DOHH2 (cell line): Measurements from ENCODE around the gene PRIM2.
"Not testable (repeated sequence)": the region's sequence is repeated elsewhere in the genome, so short reads cannot be mapped to it uniquely, and the experiment has no call there.

Experiments
- H3F3A ChIP-seq: fragments of 200-600 bp; sonication (generic), shearing (Covaris generic); 2 replicates; pipeline ENCODE4 v1.6.0; 2016; ENCODE audit warnings: antibody characterized with exemption, mild to moderate bottlenecking; ENCODE audit not compliant: control insufficient read depth, insufficient read depth
- H3K27ac ChIP-seq: fragments of 200-600 bp; sonication (generic); 2 replicates; pipeline ENCODE4 v1.5.1; 2014; ENCODE audit warnings: low read depth, mild to moderate bottlenecking, low read length, moderate library complexity
- H3K27me3 ChIP-seq: fragments of 200-600 bp; sonication (generic); 2 replicates; pipeline ENCODE4 v1.6.1; 2014; ENCODE audit warnings: mild to moderate bottlenecking, low read length, mixed read lengths; ENCODE audit not compliant: control insufficient read depth
- H3K36me3 ChIP-seq: fragments of 200-600 bp; sonication (generic); 2 replicates; pipeline ENCODE4 v1.6.1; 2014; ENCODE audit warnings: mild to moderate bottlenecking, low read length, moderate library complexity, mixed read lengths; ENCODE audit not compliant: control insufficient read depth
- H3K4me1 ChIP-seq: fragments of 200-600 bp; sonication (generic); 2 replicates; pipeline ENCODE4 v1.6.1; 2014; ENCODE audit warnings: mild to moderate bottlenecking, low read length, mixed read lengths; ENCODE audit not compliant: control insufficient read depth
- H3K4me2 ChIP-seq: fragments of 200-600 bp; sonication (generic); 2 replicates; pipeline ENCODE4 v1.6.0; 2014; ENCODE audit warnings: mild to moderate bottlenecking, low read length, moderate library complexity
- H3K4me3 ChIP-seq: fragments of 200-600 bp; sonication (generic); 2 replicates; pipeline ENCODE4 v1.5.1; 2014; ENCODE audit warnings: mild to moderate bottlenecking, low read length, mixed read lengths
- H3K79me2 ChIP-seq: fragments of 200-600 bp; sonication (generic); 2 replicates; pipeline ENCODE4 v1.6.1; 2014; ENCODE audit warnings: mild to moderate bottlenecking, low read length, mixed read lengths; ENCODE audit not compliant: control insufficient read depth
- H3K9me2 ChIP-seq: fragments of 200-600 bp; sonication (generic); replicated peaks from 2 replicates; pipeline ENCODE4 v1.6.1; 2014; ENCODE audit warnings: mild to moderate bottlenecking, low read length, mixed read lengths; ENCODE audit not compliant: control insufficient read depth
- H3K9me3 ChIP-seq: fragments of 200-600 bp; sonication (generic); 2 replicates; pipeline ENCODE4 v1.6.1; 2014; ENCODE audit warnings: antibody characterized with exemption, low read length, mixed read lengths; ENCODE audit not compliant: control insufficient read depth, insufficient read depth
- H4K20me1 ChIP-seq: fragments of 200-600 bp; sonication (generic); 2 replicates; pipeline ENCODE4 v1.6.0; 2014; ENCODE audit warnings: low read depth, mild to moderate bottlenecking, antibody characterized with exemption, low read length, moderate library complexity; ENCODE audit not compliant: control insufficient read depth, insufficient read depth
- CTCF ChIP-seq: fragments of 200-600 bp; sonication (generic); IDR thresholded peaks from one replicate; pipeline ENCODE4 v1.5.1; 2014; ENCODE audit warnings: antibody characterized with exemption, mild to moderate bottlenecking, low read depth, low read length; ENCODE audit not compliant: poor library complexity, severe bottlenecking
- EZH2phosphoT487 ChIP-seq: fragments of 200-600 bp; sonication (generic); IDR thresholded peaks from 2 replicates; pipeline ENCODE4 v1.6.1; 2017; ENCODE audit warnings: borderline replicate concordance, mild to moderate bottlenecking, antibody characterized with exemption, low read length, moderate library complexity, mixed read lengths

The PRIM2 gene

GRCh38 chr6:57389038-57389592 lies 71.7 kb downstream of the PRIM2 start:
- H3K4me1 ChIP-seq, H3K27me3 ChIP-seq, H3K27ac ChIP-seq, H3K9me3 ChIP-seq, H3K9me2 ChIP-seq, H3K4me3 ChIP-seq, H3F3A ChIP-seq, H4K20me1 ChIP-seq, H3K79me2 ChIP-seq, H3K36me3 ChIP-seq, H3K4me2 ChIP-seq: not testable (repeated sequence)

- H3K36me3 ChIP-seq, H3K27me3 ChIP-seq, H3K4me2 ChIP-seq, H3K4me3 ChIP-seq, H3K4me1 ChIP-seq, H3K27ac ChIP-seq, H3K9me3 ChIP-seq, H4K20me1 ChIP-seq, H3K9me2 ChIP-seq, H3F3A ChIP-seq, H3K79me2 ChIP-seq: not testable (repeated sequence)
These were observed 73.4 kb downstream of the PRIM2 start for GRCh38 chr6:57390818-57391217.

- H3K9me2 ChIP-seq, H3K27me3 ChIP-seq, H3K9me3 ChIP-seq, H3K27ac ChIP-seq, H3K79me2 ChIP-seq, H3K4me2 ChIP-seq, H3F3A ChIP-seq, H3K4me3 ChIP-seq, H3K4me1 ChIP-seq, H3K36me3 ChIP-seq, H4K20me1 ChIP-seq: not testable (repeated sequence)
These were observed 74.6 kb downstream of the PRIM2 start for GRCh38 chr6:57392047-57392446.

- H3K4me3 ChIP-seq, H3K9me3 ChIP-seq, H3K79me2 ChIP-seq, H3K36me3 ChIP-seq, H3K27me3 ChIP-seq, H3F3A ChIP-seq, H3K9me2 ChIP-seq, H4K20me1 ChIP-seq, H3K4me2 ChIP-seq, H3K27ac ChIP-seq: not testable (repeated sequence)
- H3K4me1 ChIP-seq, result peaks cover 28% of the 10 kb centered on the region
These were observed 101.9 kb downstream of the PRIM2 start for GRCh38 chr6:57419341-57419740.

- TF ChIP-seq CTCF, result no peak
- no peak for TF ChIP-seq EZH2phosphoT487
- no peak overlapping the region for H3K4me3 ChIP-seq
These were observed 104.1 kb downstream of the PRIM2 start for GRCh38 chr6:57421503-57421902.

More at GRCh38 chr6:57421503-57421902, 104.1 kb downstream of the PRIM2 start:
- no peaks in the 10 kb centered on the region for H3K9me2 ChIP-seq
- 0 out of 2 replicates have a peak, but pooled peaks cover 3% of the 10 kb centered on the region for H3K79me2 ChIP-seq
- peaks cover 28% of the 10 kb centered on the region for H3K4me1 ChIP-seq
- H3K9me3 ChIP-seq, result no peaks in the 10 kb centered on the region
- no peaks in the 10 kb centered on the region for H3K27me3 ChIP-seq
- H3K4me2 ChIP-seq, result no peak overlapping the region
- no peaks in the 10 kb centered on the region for H3F3A ChIP-seq
- H4K20me1 ChIP-seq, result no peaks in the 10 kb centered on the region
- no peak overlapping the region for H3K27ac ChIP-seq
- H3K36me3 ChIP-seq, result no peaks in the 10 kb centered on the region
